ENCODE measurements around the gene ABCC12. TPM values are rescaled to one million over a fixed set of nuclear protein-coding genes. Genes with fewer than 3 reads are reported as not detected.

The ABCC12 gene
- total RNA-seq, 2 donors from 2014 or later, result not detected

Other genes with a start within 250 kb of the ABCC12 start
- 10 to 100 TPM; 67.1 to 68.2 TPM for gene LONP2, start 88.3 kb upstream of the ABCC12 start, total RNA-seq
- not detected for gene ABCC11, start 91.5 kb upstream of the ABCC12 start, total RNA-seq
- 10 to 100 TPM; 36.4 to 41.2 TPM for gene SIAH1, start 229.4 kb upstream of the ABCC12 start, total RNA-seq

All from T-helper 17 cell (primary cell).